Measurements from ENCODE around the gene MARCHF4. TPM values are rescaled to one million over a fixed set of nuclear protein-coding genes. Genes with fewer than 3 reads are reported as not detected.

Gene MARCHF4
- total RNA-seq, 1 donor from 2014 or later, result 2.2 TPM

- H3K27ac Mint-ChIP-seq, result no peak overlapping the region
- peaks cover 4% of the 10 kb centered on the region for H3K4me1 Mint-ChIP-seq (ENCODE audit: low read depth)
- TF ChIP-seq CTCF (IDR thresholded peaks at IDR 0.05; ENCODE audit: unreplicated experiment), result no peak
- H3K27me3 Mint-ChIP-seq, result peaks cover 67% of the 10 kb centered on the region
- DNase-seq (ENCODE audit: low spot score, unreplicated experiment), result no peak
- H3K9me3 Mint-ChIP-seq (ENCODE audit: low read depth), result no peaks in the 10 kb centered on the region
- H3K4me3 Mint-ChIP-seq (ENCODE audit: low read depth), result no peak overlapping the region
- H3K36me3 Mint-ChIP-seq (ENCODE audit: insufficient read depth), result no peaks in the 10 kb centered on the region
Measured at GRCh38 chr2:216366777-216367471, 5.4 kb downstream of the MARCHF4 start.

GRCh38 chr2:216365518-216365917 lies 6.8 kb downstream of the MARCHF4 start:
- Mint-ChIP-seq H3K4me3 (ENCODE audit: low read depth) (no peak overlapping the region), H3K27ac (no peak overlapping the region), H3K36me3 (ENCODE audit: insufficient read depth) (no peaks in the 10 kb centered on the region), H3K4me1 (ENCODE audit: low read depth) (no peaks in the 10 kb centered on the region), H3K27me3 (peaks cover 63% of the 10 kb centered on the region), H3K9me3 (ENCODE audit: low read depth) (no peaks in the 10 kb centered on the region)
- no peak for TF ChIP-seq CTCF (IDR thresholded peaks at IDR 0.05; ENCODE audit: unreplicated experiment)
- no peak for DNase-seq (ENCODE audit: low spot score, unreplicated experiment)

- Mint-ChIP-seq H3K36me3 (ENCODE audit: insufficient read depth) (no peaks in the 10 kb centered on the region), H3K9me3 (ENCODE audit: low read depth) (no peaks in the 10 kb centered on the region), H3K4me3 (ENCODE audit: low read depth) (no peak overlapping the region), H3K27ac (no peak overlapping the region), H3K4me1 (ENCODE audit: low read depth) (no peaks in the 10 kb centered on the region), H3K27me3 (peaks cover 54% of the 10 kb centered on the region)
- TF ChIP-seq CTCF (IDR thresholded peaks at IDR 0.05; ENCODE audit: unreplicated experiment), result no peak
- no peak for DNase-seq (ENCODE audit: low spot score, unreplicated experiment)
Measured at GRCh38 chr2:216363221-216363620, 9.1 kb downstream of the MARCHF4 start.

GRCh38 chr2:216362730-216363129 lies 9.6 kb downstream of the MARCHF4 start:
- H3K27ac Mint-ChIP-seq, result no peak overlapping the region

GRCh38 chr2:216355711-216356110 lies 16.6 kb downstream of the MARCHF4 start:
- no peak for DNase-seq (ENCODE audit: low spot score, unreplicated experiment)
- Mint-ChIP-seq H3K27me3 (peaks cover 14% of the 10 kb centered on the region), H3K36me3 (ENCODE audit: insufficient read depth) (no peaks in the 10 kb centered on the region), H3K9me3 (ENCODE audit: low read depth) (no peaks in the 10 kb centered on the region), H3K4me3 (ENCODE audit: low read depth) (no peak overlapping the region), H3K27ac (no peak overlapping the region), H3K4me1 (ENCODE audit: low read depth) (no peaks in the 10 kb centered on the region)
- TF ChIP-seq CTCF (IDR thresholded peaks at IDR 0.05; ENCODE audit: unreplicated experiment), result no peak

More at GRCh38 chr2:216362730-216363129, 9.6 kb downstream of the MARCHF4 start:
- no peak for DNase-seq (ENCODE audit: low spot score, unreplicated experiment)
- no peak overlapping the region for H3K4me3 Mint-ChIP-seq (ENCODE audit: low read depth)
- H3K27me3 Mint-ChIP-seq, result peaks cover 49% of the 10 kb centered on the region
- H3K9me3 Mint-ChIP-seq (ENCODE audit: low read depth), result no peaks in the 10 kb centered on the region
- H3K36me3 Mint-ChIP-seq (ENCODE audit: insufficient read depth), result no peaks in the 10 kb centered on the region
- H3K4me1 Mint-ChIP-seq (ENCODE audit: low read depth), result no peaks in the 10 kb centered on the region
- TF ChIP-seq CTCF (IDR thresholded peaks at IDR 0.05; ENCODE audit: unreplicated experiment), result no peak

Measured in progenitor cell of endocrine pancreas (in vitro differentiated cells).